Loucy (cell line): ENCODE results near the gene PLPP1.

Experiments
- H2AFZ ChIP-seq: fragments of 200-600 bp; sonication (generic); 2 replicates; pipeline ENCODE4 v1.6.0; 2016; ENCODE audit warnings: antibody characterized with exemption, mild to moderate bottlenecking, low read length, moderate library complexity
- H3F3A ChIP-seq: fragments of 200-600 bp; 2 replicates; pipeline ENCODE4 v1.6.0; 2016; ENCODE audit warnings: antibody characterized with exemption, low read depth, mild to moderate bottlenecking
- H3K27me3 ChIP-seq: fragments of 200-600 bp; sonication (generic); 2 replicates; pipeline ENCODE4 v1.6.1; 2014; ENCODE audit warnings: low read length, mild to moderate bottlenecking; ENCODE audit not compliant: insufficient read depth, poor library complexity, severe bottlenecking
- H3K36me3 ChIP-seq: fragments of 200-600 bp; sonication (generic); 2 replicates; pipeline ENCODE4 v1.6.1; 2016; ENCODE audit warnings: low read length; ENCODE audit not compliant: insufficient read depth
- H3K4me1 ChIP-seq: fragments of 200-600 bp; sonication (generic); 2 replicates; pipeline ENCODE4 v1.5.1; 2014; ENCODE audit warnings: low read length, mild to moderate bottlenecking; ENCODE audit not compliant: insufficient read depth, poor library complexity, severe bottlenecking
- H3K4me2 ChIP-seq: fragments of 200-600 bp; sonication (generic); 2 replicates; pipeline ENCODE4 v1.6.0; 2014; ENCODE audit warnings: antibody characterized with exemption, low read length, low read depth, mild to moderate bottlenecking; ENCODE audit not compliant: poor library complexity, severe bottlenecking
- H3K4me3 ChIP-seq: fragments of 200-600 bp; sonication (generic); 2 replicates; pipeline ENCODE4 v1.5.1; 2014; ENCODE audit warnings: low read length, mild to moderate bottlenecking, mixed read lengths; ENCODE audit not compliant: poor library complexity, severe bottlenecking
- H3K79me2 ChIP-seq: fragments of 200-600 bp; sonication (generic); 2 replicates; pipeline ENCODE4 v1.6.1; 2014; ENCODE audit warnings: low read length; ENCODE audit not compliant: insufficient read depth
- H3K9ac ChIP-seq: fragments of 200-600 bp; sonication (generic); 2 replicates; pipeline ENCODE4 v1.6.0; 2014; ENCODE audit warnings: mild to moderate bottlenecking, low read depth, low read length, moderate library complexity; ENCODE audit not compliant: poor library complexity, severe bottlenecking
- H3K9me2 ChIP-seq: fragments of 200-600 bp; sonication (generic); replicated peaks from 2 replicates; pipeline ENCODE4 v1.6.1; 2016; ENCODE audit warnings: low read depth, low read length, mixed read lengths
- H3K9me3 ChIP-seq: fragments of 200-600 bp; sonication (generic); 2 replicates; pipeline ENCODE4 v1.6.1; 2014; ENCODE audit warnings: mild to moderate bottlenecking, antibody characterized with exemption, low read length, low read depth; ENCODE audit not compliant: insufficient read depth
- H4K20me1 ChIP-seq: fragments of 200-600 bp; sonication (generic); 2 replicates; pipeline ENCODE4 v1.6.0; 2014; ENCODE audit warnings: antibody characterized with exemption, low read length, mild to moderate bottlenecking; ENCODE audit not compliant: insufficient read depth, poor library complexity, severe bottlenecking
- EZH2phosphoT487 ChIP-seq: fragments of 200-600 bp; IDR thresholded peaks from 2 replicates; pipeline ENCODE4 v1.6.1; 2018; ENCODE audit warnings: antibody characterized with exemption, mild to moderate bottlenecking, moderate library complexity, borderline replicate concordance
- TF ChIP-seq, protein P1 (sequence below): fragments of 200-600 bp; sonication (generic); conservative IDR thresholded peaks from 2 replicates; pipeline ENCODE4 v1.5.1; 2014; ENCODE audit warnings: mild to moderate bottlenecking, antibody characterized with exemption, low read length

PLPP1 gene

GRCh38 chr5:55459572-55459971, 75.2 kb downstream of the PLPP1 start:
- Histone ChIP-seq H3F3A (no peaks in the 10 kb centered on the region), H3K4me2 (no peak overlapping the region), H3K36me3 (no peaks in the 10 kb centered on the region), H3K9me2 (no peaks in the 10 kb centered on the region), H3K27me3 (no peaks in the 10 kb centered on the region), H3K9me3 (no peaks in the 10 kb centered on the region), H3K4me3 (no peak overlapping the region), H2AFZ (no peak overlapping the region), H3K4me1 (no peaks in the 10 kb centered on the region), H3K79me2 (no peaks in the 10 kb centered on the region), H4K20me1 (no peaks in the 10 kb centered on the region), H3K9ac (no peak overlapping the region)
- TF ChIP-seq EZH2phosphoT487: no peak
- TF ChIP-seq, protein P1, sequence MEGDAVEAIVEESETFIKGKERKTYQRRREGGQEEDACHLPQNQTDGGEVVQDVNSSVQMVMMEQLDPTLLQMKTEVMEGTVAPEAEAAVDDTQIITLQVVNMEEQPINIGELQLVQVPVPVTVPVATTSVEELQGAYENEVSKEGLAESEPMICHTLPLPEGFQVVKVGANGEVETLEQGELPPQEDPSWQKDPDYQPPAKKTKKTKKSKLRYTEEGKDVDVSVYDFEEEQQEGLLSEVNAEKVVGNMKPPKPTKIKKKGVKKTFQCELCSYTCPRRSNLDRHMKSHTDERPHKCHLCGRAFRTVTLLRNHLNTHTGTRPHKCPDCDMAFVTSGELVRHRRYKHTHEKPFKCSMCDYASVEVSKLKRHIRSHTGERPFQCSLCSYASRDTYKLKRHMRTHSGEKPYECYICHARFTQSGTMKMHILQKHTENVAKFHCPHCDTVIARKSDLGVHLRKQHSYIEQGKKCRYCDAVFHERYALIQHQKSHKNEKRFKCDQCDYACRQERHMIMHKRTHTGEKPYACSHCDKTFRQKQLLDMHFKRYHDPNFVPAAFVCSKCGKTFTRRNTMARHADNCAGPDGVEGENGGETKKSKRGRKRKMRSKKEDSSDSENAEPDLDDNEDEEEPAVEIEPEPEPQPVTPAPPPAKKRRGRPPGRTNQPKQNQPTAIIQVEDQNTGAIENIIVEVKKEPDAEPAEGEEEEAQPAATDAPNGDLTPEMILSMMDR: no peak

GRCh38 chr5:55456216-55456895, 78.4 kb downstream of the PLPP1 start:
- H3K79me2 ChIP-seq: no peaks in the 10 kb centered on the region
- H3K36me3 ChIP-seq: no peaks in the 10 kb centered on the region
- H4K20me1 ChIP-seq: no peaks in the 10 kb centered on the region
- H3K4me1 ChIP-seq: no peaks in the 10 kb centered on the region
- no peaks in the 10 kb centered on the region for H3F3A ChIP-seq
- H3K4me3 ChIP-seq: no peak overlapping the region
- TF ChIP-seq EZH2phosphoT487: no peak
- TF ChIP-seq, protein P1: no peak
- H2AFZ ChIP-seq: no peak overlapping the region
- no peaks in the 10 kb centered on the region for H3K27me3 ChIP-seq
- H3K4me2 ChIP-seq: no peak overlapping the region
- no peaks in the 10 kb centered on the region for H3K9me2 ChIP-seq
- H3K9ac ChIP-seq: no peak overlapping the region
- no peaks in the 10 kb centered on the region for H3K9me3 ChIP-seq

DNA sequence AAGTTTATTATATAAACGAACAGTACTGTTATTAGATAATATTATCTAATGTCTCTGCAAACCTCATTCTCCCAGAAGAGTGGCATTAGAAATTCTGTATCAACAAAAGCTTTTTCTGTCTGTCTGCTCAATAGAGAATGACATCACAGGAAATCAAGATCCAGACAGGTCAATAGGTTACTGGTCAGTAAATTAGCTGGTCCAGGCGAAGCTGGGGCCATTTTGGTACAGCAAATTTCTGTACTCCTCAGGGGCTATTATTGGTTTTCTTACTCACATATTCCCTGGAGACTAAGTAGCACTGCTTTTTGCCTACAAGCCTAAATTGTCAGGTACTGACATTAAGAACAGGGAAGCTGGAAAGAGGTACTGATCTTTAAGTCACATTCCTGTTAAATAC, 80.5 kb downstream of the PLPP1 start:
- no peaks in the 10 kb centered on the region for H3K79me2 ChIP-seq

More for the DNA sequence above, 80.5 kb downstream of the PLPP1 start:
- H3K9me3 ChIP-seq: no peaks in the 10 kb centered on the region
- H4K20me1 ChIP-seq: no peaks in the 10 kb centered on the region
- H3K4me3 ChIP-seq: no peak overlapping the region
- no peak overlapping the region for H3K4me2 ChIP-seq
- no peak for TF ChIP-seq EZH2phosphoT487
- TF ChIP-seq, protein P1: no peak
- no peaks in the 10 kb centered on the region for H3K4me1 ChIP-seq
- no peaks in the 10 kb centered on the region for H3K36me3 ChIP-seq
- H3K9me2 ChIP-seq: no peaks in the 10 kb centered on the region
- no peak overlapping the region for H2AFZ ChIP-seq
- no peak overlapping the region for H3K9ac ChIP-seq
- no peaks in the 10 kb centered on the region for H3F3A ChIP-seq
- no peaks in the 10 kb centered on the region for H3K27me3 ChIP-seq
